ENCODE measurements around the gene LENEP.

Gene LENEP

GRCh38 chr1:155026588-155026987 is 33.2 kb downstream of the LENEP start:
- DNase-seq (ENCODE audit: low spot score): no peak
- Histone ChIP-seq H3K4me3 (no peak overlapping the region), H3K27ac (no peak overlapping the region)
- no peak for TF ChIP-seq CTCF (IDR thresholded peaks at IDR 0.05)

GRCh38 chr1:155029513-155030242 is 36.3 kb downstream of the LENEP start:
- H3K27ac ChIP-seq: no peak overlapping the region
- DNase-seq (ENCODE audit: low spot score): no peak
- no peak for TF ChIP-seq CTCF (IDR thresholded peaks at IDR 0.05)
- H3K4me3 ChIP-seq: no peak overlapping the region

GRCh38 chr1:155030243-155030795 is 36.9 kb downstream of the LENEP start:
- no peak for DNase-seq (ENCODE audit: low spot score)
- H3K27ac ChIP-seq: no peak overlapping the region
- H3K4me3 ChIP-seq: no peak overlapping the region
- no peak for TF ChIP-seq CTCF (IDR thresholded peaks at IDR 0.05)

- DNase-seq (ENCODE audit: low spot score): no peak
- Histone ChIP-seq H3K27ac (no peak overlapping the region), H3K4me3 (no peak overlapping the region)
- no peak for TF ChIP-seq CTCF (IDR thresholded peaks at IDR 0.05)
Observed at GRCh38 chr1:155030899-155031298, 37.5 kb downstream of the LENEP start.

- Histone ChIP-seq H3K27ac (no peak overlapping the region), H3K4me3 (no peak overlapping the region)
- no peak for TF ChIP-seq CTCF (IDR thresholded peaks at IDR 0.05)
- no peak for DNase-seq (ENCODE audit: low spot score)
Observed at GRCh38 chr1:155032886-155033285, 39.5 kb downstream of the LENEP start.

GRCh38 chr1:155033524-155033923 is 40.1 kb downstream of the LENEP start, which contains the start of the genes DCST1 and DCST2:
Gene DCST1 (plus strand): TSS chr1:155033824. CDS start chr1:155034037, 213 bp downstream.
Gene DCST2 (minus strand): TSS chr1:155033781. CDS start chr1:155033701, 80 bp downstream.
- DNase-seq (ENCODE audit: low spot score): no peak
- no peak within 1 kb of the TSS for H3K4me3 ChIP-seq
- no peak within 1 kb of the TSS for H3K27ac ChIP-seq
- TF ChIP-seq CTCF (IDR thresholded peaks at IDR 0.05): no peak
